ENCODE data around the gene PLCL1.

The PLCL1 gene

DNA sequence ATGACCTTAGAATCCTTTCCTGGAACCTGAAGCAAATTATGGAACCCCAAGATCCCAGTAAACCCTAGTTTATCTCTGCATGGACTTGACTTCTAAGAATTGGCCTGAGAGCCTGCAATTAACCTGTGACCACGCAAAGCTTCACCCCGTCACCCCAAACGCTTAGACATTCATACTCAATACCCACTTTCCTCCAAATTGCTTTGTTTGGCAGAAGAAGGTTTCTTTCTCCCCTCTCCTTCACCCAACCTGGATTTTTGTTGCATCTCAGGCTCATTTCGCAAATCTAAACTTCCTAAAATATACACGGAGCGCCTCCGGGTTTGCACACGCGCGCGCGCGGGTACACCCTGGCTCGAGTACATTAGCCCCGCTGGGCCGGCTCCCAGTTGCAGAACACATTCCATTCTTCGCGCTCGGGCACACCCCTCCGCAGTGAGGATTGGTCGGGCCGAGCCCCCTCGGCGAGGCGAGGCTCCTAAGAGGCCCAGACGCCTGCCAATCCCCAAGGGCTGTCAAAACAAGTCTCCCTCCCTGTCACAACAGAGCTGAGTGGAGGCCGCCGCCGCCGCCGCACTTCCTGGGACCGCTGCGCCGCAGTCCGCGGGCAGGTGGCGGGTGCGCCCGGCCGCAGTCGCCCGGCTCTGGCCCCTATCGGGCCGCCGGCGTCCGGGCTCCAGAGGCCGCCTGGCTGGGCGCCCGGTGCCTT, at the start of gene PLCL1:
Gene PLCL1, plus strand, starts transcription at position 545 of the 709 bp plus-strand sequence.
- no peak for FAIRE-seq

DNA sequence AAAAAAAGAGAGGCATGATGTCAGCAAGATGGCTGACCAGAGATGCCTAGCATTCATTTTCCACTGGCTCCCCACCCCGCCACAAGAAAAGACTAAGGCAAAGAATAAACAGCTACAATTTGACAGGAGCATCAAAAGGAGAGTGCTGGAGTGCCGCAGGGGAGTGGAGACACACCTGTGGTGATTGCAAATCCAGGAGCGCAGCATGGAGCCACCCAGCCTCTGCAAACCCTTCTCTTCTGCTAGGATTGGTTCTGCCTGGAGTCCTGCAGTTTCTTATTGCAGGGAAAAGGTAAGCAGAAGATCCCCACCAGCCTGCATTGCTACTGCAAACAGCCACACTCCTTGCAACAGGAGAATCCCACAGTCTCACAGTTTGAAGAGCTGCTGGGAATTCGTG, 45.4 kb upstream of the PLCL1 start:
- no peak for FAIRE-seq

DNA sequence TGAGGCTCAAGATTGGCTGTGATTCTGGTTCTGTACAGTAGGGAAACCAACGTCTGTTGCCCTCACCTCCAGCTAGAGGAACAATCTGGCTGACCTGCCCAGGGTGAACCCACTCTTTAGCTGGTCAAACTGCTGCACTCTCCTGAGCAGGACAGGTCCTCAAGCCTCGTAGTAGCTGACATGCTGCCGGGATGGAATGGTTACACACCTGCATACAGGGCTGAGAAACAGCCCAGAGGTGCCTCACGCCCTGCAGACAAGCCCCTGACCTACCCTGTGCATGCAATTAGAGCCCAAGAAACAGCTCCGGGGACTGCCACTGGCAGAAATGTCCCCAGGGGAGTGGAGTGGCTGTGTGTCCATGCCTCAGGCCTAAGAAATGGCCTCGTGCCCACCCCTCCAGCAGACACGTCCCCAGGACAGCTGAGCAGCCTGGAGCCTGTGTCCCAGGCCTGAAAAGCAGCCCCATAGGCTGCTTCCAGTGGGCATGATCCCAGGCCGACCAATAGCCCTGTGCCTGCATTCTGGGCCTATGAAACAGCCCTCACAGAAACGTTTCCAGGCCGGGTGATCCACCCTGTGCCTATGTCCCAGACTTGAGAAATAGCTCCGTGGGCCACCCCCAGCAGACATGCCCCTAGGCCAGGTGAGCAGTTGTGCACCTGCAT, 44.6 kb upstream of the PLCL1 start:
- FAIRE-seq: no peak

DNA sequence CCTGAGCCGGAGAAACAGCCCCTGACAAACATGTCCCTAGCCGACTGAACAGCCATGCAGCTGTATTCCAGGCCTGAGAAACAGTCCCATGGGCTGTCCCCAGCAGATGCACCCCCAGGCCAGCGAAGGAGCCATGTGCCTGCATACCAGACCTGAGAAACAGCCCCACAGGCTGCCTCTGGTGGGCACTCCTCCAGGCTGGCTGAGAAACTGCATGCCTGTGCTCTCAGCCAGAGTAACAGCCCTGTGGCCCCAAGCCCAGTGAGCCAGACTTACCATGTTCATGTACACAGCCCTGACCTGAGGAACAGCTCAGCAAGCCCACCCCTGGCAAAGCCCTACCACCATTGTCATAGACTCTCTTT, 44.1 kb upstream of the PLCL1 start:
- no peak for FAIRE-seq

DNA sequence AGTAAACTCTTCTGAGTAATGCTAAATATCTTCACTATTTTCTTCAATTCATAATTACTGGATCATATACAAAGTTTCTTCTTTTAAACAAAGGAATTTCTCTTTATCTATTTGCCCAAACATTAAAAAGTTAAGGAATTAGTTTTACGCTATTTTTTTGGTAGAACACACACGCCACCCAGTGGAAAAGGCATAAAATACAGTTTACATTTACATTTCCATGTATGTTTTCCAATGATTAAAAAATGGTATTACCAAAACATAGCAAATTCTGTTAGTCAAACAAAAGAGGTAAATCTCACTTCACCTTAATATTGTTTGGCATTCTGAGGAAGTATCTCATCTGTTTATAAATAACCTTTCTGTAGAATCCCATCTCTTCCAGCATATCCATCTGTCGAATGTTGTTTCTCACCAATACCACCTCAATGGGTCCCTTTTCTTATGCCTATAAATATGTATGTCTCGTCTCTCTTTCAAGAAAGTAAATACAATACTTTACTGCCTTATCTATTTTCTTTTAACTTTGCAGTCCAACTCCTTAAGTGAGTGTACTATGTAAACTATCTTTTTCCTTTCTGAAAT, 26.5 kb upstream of the PLCL1 start:
- FAIRE-seq: peak; percentile 100

DNA sequence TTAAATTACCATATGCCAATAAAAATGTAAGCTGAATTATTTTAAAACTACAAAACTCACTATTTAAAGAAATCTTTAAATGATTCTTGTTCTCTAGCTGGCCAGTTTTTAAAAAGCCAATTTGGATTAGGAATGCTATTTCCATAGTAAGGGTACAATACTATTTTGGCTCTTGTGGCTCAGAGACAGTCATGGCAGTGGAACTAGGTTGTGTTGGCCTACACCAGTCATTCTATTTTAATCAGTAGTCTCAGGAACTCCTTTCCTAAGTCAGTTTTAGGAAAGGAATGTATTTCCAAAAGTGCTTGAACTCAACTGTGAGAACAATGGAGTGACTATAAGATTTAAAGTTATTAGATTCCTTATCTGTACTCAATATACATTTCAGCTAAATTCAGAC, 25.1 kb upstream of the PLCL1 start:
- FAIRE-seq: no peak

DNA sequence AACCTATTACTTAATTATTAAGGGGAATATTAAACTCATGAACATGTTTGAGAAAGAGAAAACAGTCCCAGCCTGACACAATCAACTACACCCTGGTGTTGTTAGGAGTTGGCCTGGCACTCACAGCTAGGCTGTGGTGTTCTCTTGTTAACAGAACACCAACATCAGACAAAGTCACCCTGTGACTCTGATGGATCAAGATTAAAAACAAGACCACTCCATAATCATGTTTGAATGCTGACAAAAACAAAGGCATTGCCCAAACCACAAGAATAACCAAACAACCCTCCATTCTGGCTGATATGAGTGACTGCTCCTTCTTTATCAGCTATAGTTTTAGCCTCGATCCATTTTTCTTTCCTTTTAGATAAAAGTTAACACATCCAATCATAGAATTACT, 22.3 kb upstream of the PLCL1 start:
- FAIRE-seq: no peak

DNA sequence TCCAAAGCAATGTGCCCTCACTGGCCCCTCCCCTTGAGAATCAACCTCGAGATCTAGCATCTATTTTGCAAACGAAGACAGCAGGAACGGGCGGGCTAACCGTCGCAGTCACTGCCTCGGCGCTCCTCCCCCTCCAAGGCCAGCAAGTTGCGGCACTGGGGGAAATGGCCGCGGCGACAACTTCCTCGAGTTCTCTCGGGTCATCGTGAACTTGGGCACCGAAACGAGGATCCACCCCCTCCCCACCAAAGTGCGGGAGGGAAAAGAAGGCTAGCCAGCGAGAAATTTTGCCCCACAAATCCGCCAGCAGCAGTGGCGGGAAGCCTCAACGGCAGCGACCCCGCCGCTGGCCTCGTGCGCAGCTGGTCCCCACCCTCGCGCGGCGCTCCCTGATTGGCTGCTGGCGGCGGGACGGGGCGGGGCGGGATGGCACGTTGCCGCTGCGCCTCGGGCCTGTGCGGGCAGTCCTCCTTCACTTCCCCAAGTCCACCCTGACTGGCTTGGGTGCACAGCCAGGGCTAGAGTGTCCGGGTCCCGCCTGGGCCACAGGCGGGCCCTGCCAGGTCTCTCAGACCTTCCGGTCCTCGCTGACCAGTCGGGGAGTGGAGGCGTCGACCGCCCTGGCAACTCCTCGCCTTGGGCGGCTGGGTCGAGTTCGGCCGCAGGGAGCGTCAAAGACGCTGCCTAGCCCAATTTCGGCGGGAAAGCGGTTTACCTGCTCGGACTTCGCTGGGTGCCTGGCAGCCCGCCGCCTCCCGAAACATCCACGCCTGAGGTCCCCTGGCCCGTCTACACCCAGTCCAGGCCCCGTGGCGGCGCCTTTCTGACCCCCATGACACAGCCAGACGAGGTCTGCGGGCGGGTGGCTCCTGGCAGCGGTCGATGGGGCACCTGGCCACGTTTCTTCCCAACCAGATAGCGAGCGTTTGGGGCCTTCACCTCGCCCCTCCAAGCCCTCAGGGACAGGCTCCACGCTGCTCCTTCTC, 19.1 kb upstream of the PLCL1 start, which contains the start of gene BOLL:
Gene BOLL, minus strand, starts transcription at position 364 of the 986 bp plus-strand sequence. CDS start 3,469 bp downstream, outside the sequence.
- no peak for FAIRE-seq

DNA sequence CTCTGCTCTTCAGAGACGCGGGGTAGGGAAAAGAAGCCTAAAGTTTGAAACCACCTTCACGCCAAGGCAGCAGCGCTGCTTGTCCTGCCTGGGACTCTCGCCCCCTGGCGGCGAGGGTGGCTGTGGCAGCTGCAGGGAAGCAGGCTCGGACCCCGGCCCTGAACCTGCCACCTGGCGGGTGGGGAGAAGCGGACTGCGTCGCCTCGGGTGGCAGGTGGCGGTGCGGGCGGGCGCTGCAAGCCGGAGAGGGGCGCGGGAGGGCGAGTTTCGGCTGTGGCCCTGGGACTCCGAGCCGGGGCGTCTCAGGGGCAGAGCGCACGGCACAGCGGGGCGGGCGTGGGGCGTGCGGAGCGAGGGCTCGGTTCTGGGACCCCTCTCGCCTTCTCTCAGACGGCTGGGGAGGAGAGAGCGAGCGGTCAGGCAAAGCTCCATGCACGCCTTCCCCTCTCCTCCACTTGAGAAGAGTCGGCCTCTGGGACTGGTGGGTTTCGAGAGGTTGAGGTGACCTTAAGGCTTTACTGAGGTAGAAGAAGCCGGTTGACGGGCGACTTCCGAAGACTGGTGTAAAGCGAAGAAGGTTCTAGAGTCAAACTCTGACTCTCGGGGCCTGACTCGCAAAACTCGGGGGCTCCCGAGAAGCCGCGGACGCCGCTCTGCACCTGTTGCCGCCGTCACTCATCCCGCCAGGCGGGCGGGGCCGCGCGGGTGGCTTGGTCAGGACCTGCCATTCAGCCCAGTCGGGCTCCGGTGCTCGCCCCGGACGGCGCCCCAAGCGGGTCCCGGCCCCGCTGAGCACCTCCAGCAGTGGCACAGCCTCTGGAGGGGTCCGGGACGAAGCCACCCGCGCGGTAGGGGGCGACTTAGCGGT, 18.1 kb upstream of the PLCL1 start:
- no peak for FAIRE-seq

DNA sequence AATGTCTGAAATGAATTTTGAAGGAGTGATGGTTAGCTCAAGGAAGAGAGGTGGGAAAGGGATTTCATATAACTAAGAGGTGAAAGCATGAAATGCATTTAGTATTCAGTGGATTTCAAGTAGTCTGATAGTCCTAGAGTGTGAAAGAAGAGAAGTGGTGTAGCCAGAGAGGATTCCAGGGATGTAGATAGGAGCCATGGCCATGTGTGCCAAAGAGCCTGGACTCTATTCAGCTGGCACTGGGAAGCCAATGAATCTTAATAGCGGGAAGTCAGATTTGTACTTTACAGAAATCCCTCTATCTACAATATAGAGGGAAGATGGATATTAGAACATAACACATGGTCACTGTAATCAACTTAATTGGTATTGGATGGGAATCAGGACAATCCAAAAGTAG, 10.9 kb upstream of the PLCL1 start:
- no peak for FAIRE-seq

DNA sequence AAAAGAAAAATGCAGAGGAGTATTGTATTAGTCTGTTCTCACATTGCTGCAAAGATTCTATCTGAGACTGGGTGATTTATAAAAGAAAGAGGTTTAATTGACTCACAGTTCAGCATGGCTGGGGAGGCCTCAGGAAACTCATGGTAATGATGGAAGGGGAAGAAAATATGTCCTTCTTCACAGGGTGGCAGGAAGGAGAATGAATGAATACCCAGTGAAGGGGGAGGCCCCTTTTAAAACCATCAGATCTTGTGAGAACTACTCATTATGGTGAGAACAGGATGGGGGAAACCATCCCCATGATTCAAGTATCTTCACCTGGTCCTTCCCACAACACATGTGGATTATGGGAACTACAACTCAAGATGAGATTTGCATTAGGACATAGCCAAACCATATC, 9.1 kb upstream of the PLCL1 start:
- no peak for FAIRE-seq

DNA sequence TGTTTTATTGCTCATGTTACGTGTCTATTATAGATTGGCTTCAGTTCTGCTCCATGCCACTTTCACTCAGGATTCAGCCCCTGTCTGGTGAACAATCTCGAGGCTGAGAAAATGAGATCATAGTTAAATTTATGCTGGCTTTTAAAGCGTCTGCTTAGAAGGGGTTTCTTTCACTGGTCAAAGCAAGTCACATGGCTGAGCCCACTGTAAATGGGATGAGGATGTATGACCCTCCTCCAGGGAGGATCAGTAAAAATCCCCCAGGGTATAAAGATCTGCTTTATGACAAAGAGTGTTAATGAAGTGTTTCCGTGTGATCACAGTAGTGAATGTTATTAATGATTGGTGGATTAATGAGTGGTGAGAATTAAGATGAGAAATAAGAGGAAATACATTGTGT, 6.2 kb upstream of the PLCL1 start:
- FAIRE-seq: no peak

DNA sequence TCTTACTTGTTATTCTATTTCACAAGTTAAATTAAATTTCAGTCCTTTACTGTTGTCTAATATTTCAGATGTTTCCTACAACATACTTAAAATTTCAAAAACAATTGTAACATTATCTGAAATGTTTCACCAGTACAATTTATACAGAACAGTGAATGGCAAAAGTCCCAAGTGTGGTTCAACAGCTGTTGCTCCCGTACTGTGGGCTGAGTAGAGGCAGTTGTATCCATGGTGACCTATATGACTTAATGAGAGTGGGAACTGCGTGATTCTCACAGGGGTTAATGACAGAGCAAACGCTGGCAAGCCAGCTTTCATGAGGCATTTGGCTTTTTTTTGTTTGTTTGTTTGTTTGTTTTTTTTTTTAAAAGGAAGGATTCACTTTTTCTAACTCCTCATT, 5.3 kb upstream of the PLCL1 start:
- no peak for FAIRE-seq

DNA sequence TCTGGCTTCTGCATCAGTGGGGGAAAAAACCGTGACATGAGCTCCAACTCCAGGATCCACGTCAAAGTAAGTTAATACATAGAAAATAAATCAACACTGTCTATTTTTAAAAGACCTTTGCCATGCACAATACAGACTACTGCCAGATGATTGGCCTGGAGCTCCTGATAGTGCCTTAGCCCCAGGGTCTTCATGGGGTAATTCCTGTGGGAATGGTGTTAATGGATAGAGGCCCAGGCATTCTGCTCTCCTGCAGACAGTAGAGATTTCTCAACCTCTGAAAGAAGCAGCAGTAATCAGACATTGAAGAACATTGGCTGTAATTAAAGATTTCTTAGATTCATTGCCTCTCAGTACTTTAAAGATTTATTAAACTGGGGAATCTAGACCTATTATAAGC, 4.3 kb upstream of the PLCL1 start:
- no peak for FAIRE-seq

DNA sequence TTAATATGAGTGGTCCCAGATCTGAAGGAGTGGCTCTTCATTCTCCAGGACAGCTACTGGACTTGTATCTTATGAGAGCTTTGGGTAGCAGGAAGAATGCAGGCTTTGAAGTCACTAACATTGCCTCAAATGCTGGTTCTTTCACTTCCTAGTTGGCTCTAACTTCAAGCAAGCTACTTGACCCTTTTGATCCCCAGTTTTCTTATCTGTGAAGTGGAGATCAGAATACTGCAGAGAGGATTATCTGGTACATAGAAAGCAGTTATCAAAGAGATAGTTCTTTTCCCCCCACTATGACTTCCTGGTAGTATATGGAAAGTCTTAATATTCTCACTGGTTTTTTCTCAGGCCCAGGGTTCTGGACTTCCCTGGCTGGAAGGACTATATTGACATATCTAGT, 3.4 kb upstream of the PLCL1 start:
- FAIRE-seq: no peak

DNA sequence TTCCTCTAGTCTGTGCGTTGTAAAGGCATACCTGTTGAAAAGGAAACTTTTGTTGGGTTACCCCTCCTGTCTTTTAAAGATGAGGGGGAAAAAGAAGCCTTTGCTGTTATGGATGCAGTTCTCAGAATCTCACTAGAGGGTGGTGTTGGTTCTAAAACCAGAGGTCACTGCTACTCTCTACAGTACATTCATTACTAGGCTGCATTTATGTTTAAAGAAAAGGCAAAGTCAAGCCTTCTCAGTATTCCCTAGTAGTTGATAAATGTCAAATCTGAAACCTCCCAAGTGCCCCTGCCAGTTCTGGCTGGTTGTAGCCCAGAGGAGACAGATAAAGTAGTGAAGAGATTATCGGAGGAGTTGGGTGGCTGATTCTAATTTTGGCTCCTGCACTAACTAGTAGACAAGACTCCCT, 1.4 kb upstream of the PLCL1 start:
- peak; percentile 97 for FAIRE-seq

DNA sequence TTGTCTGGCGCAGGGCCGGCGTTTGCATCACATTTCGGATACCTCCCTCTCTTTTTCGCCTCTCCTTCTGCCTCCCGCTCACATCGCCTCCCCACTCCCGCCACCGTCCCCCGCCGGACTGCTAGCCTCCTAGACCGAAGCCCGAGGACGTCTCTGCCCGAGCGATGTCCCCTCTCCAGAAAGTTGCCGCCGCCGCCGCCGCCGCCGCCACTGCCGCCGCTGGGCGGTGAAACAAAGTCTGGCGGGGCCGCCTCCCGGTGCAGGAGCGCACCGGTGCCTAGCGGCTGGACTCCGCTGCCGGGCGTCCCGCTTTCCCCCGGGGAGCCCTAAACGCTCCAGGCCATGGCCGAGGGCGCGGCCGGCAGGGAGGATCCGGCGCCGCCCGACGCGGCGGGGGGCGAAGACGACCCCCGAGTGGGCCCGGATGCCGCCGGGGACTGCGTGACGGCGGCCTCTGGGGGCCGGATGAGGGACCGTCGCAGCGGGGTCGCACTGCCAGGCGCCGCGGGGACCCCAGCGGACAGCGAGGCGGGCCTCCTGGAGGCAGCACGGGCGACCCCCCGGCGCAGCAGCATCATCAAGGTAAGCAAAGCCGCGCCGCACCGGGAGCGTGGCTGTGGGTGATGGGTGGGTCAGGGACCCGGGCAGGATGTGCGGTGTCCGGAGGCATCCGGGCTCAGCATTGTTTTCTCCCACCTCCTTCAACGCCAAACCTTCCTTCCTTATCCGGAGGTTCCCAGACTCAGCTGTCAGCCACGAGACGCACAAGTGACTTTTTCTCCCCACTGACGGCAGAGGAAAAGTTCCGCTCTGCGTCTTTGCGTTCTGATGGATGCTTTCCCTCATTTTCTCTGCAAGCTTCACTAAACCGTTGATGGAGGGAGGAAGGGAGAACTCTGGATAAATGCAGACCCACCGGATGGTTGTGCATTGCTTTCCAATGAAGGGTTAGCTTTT, 643 bp downstream of the PLCL1 start:
- no peak for FAIRE-seq

DNA sequence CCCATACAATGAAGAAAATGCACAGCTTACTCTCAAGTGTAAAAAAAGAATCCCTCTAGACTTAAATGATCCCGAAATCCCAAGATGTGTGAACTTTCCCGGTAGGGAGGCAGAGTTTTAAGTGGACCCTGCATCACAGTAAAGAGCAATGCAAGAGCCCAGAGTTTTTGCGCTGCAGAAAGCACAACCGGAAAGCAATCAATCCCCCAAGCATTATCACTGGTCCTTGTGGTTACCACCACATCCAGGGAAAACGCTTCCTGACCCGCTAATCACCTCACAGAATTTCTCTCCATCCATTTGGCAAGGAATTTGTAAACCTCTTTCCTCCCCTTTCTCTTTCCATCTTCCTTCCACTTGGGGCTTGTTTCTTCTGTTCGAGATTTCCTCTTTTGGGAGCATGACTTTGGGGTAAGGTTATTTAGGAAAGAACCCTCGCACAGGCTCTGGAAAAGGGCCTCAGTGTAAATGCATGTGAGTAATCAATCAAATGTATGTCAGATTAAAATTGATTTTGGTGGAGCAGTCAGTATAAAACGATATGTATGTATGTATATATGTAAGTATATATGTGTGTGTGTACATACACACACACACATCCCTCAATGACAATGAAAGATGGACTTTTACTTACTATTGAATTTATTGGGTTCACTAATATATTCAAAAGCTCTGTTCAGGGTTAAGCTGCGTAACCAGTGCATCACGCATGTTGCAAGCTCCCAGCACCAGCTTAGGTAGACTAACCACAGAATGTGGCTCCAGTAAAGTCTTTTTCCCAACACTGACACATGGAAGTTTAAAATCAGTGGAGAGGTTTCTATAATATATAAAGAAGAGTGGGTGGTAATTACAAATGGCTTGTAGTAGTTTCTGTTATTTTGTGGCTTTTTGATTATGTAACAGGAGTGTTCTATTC, 1.6 kb downstream of the PLCL1 start:
- FAIRE-seq: no peak

DNA sequence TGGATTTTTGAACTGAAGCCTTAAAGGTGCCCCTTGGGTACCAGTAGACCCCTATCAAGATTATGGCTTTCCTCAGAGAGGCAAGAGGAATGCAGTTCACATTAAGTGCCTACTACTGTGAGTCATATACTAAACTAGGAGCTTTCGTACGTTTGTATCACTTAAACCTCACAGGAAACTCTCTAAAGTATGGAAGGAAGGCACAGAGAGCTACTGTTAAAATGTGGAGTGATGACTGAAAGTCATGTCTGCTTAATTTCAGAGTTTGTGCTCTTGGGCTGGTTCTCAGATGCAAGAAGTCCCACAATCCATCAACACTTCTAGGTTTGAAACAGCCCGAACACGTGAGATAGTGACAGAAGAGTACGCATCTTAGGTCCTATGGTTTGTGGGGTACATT, 4.7 kb downstream of the PLCL1 start:
- no peak for FAIRE-seq

DNA sequence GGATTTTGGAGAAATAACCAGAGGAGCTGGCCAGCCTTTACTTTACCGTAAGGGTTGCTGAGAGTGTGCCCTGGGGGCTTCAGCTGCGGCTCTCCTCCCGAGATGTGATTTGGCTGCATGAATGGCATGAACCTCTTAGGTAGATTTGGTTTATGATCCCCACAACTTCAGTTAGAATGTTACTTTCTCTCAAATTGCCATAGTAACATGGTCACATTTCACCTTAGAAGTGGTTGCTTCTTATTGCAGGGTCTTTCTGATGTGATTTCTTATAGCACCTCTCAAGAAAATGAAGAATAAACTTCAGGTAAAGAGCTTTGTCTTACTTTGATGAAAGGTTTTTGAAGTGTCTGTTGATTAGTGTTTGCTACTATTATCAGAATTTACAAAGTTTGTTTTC, 5.6 kb downstream of the PLCL1 start:
- no peak for FAIRE-seq
